MG63 (cell line): ENCODE measurements around the gene ABI3BP. TPM values are rescaled to one million over a fixed set of nuclear protein-coding genes. Genes with fewer than 3 reads are reported as not detected.

Experiments
- DNase-seq: peaks from one replicate; pipeline ENCODE4 v3.0.0-alpha.2; 2020
- H3K27me3 ChIP-seq: fragments of 250-450 bp; sonication (Bioruptor Pico); 2 replicates; pipeline ENCODE4 v1.5.1; 2020; ENCODE audit warnings: mild to moderate bottlenecking, moderate library complexity
- H3K36me3 ChIP-seq: fragments of 250-450 bp; sonication (Bioruptor Pico); 2 replicates; pipeline ENCODE4 v1.5.1; 2020; ENCODE audit warnings: mild to moderate bottlenecking, moderate library complexity
- H3K4me3 ChIP-seq: fragments of 250-450 bp; sonication (Bioruptor Pico); 2 replicates; pipeline ENCODE4 v1.5.1; 2020; ENCODE audit warnings: mild to moderate bottlenecking, moderate library complexity
- H3K9me3 ChIP-seq: fragments of 250-450 bp; sonication (Bioruptor Pico); 2 replicates; pipeline ENCODE4 v1.5.1; 2020; ENCODE audit warnings: mild to moderate bottlenecking, moderate library complexity
- total RNA-seq: library from RNA; depleted of rRNA; stranded (reverse); fragments of >200 nt; shearing (Covaris generic); gene quantifications from 2 replicates; pipeline ENCODE4 v1.2.3, GENCODE V29; 2014; ENCODE audit warnings: low replicate concordance

ABI3BP gene
- total RNA-seq, 1 experiment from 2014 or later = 1.1 TPM

- DNase-seq = no peak
- Histone ChIP-seq H3K4me3 (no peak overlapping the region), H3K9me3 (0 out of 2 replicates have a peak, but pooled peaks cover 3% of the 10 kb centered on the region), H3K27me3 (no peaks in the 10 kb centered on the region), H3K36me3 (no peaks in the 10 kb centered on the region)
Observed at GRCh38 chr3:100850156-100850555, 143.1 kb downstream of the ABI3BP start.

- Histone ChIP-seq H3K4me3 (no peak overlapping the region), H3K27me3 (no peaks in the 10 kb centered on the region), H3K9me3 (0 out of 2 replicates have a peak, but pooled peaks cover 3% of the 10 kb centered on the region), H3K36me3 (no peaks in the 10 kb centered on the region)
- DNase-seq = no peak
Observed at GRCh38 chr3:100844063-100844936, 148.9 kb downstream of the ABI3BP start.

GRCh38 chr3:100838157-100838556 lies 155.1 kb downstream of the ABI3BP start:
- DNase-seq = no peak
- Histone ChIP-seq H3K9me3 (no peaks in the 10 kb centered on the region), H3K36me3 (no peaks in the 10 kb centered on the region), H3K4me3 (no peak overlapping the region), H3K27me3 (no peaks in the 10 kb centered on the region)

GRCh38 chr3:100836661-100837060 lies 156.6 kb downstream of the ABI3BP start:
- no peak for DNase-seq
- Histone ChIP-seq H3K27me3 (no peaks in the 10 kb centered on the region), H3K9me3 (no peaks in the 10 kb centered on the region), H3K36me3 (no peaks in the 10 kb centered on the region), H3K4me3 (no peak overlapping the region)

GRCh38 chr3:100834332-100834731 lies 158.9 kb downstream of the ABI3BP start:
- no peak for DNase-seq
- Histone ChIP-seq H3K27me3 (no peaks in the 10 kb centered on the region), H3K9me3 (no peaks in the 10 kb centered on the region), H3K36me3 (no peaks in the 10 kb centered on the region), H3K4me3 (no peak overlapping the region)

- Histone ChIP-seq H3K9me3 (no peaks in the 10 kb centered on the region), H3K4me3 (no peak overlapping the region), H3K27me3 (no peaks in the 10 kb centered on the region), H3K36me3 (no peaks in the 10 kb centered on the region)
- DNase-seq = no peak
Observed at GRCh38 chr3:100833483-100833882, 159.7 kb downstream of the ABI3BP start.

- Histone ChIP-seq H3K9me3 (no peaks in the 10 kb centered on the region), H3K36me3 (no peaks in the 10 kb centered on the region), H3K4me3 (no peak overlapping the region), H3K27me3 (no peaks in the 10 kb centered on the region)
- DNase-seq = no peak
Observed at GRCh38 chr3:100831629-100832028, 161.6 kb downstream of the ABI3BP start.

- DNase-seq = no peak
- Histone ChIP-seq H3K9me3 (0 out of 2 replicates have a peak, but pooled peaks cover 3% of the 10 kb centered on the region), H3K36me3 (no peaks in the 10 kb centered on the region), H3K27me3 (no peaks in the 10 kb centered on the region), H3K4me3 (no peak overlapping the region)
Observed at GRCh38 chr3:100830931-100831330, 162.3 kb downstream of the ABI3BP start.

GRCh38 chr3:100825574-100825973 lies 167.6 kb downstream of the ABI3BP start:
- DNase-seq = no peak
- Histone ChIP-seq H3K36me3 (no peaks in the 10 kb centered on the region), H3K4me3 (no peak overlapping the region), H3K27me3 (no peaks in the 10 kb centered on the region), H3K9me3 (0 out of 2 replicates have a peak, but pooled peaks cover 3% of the 10 kb centered on the region)

- no peak for DNase-seq
Observed at GRCh38 chr3:100815583-100815982, 177.6 kb downstream of the ABI3BP start.

GRCh38 chr3:100813828-100814227 lies 179.4 kb downstream of the ABI3BP start:
- DNase-seq = no peak
- H3K36me3 ChIP-seq = no peaks in the 10 kb centered on the region
- peaks cover under 1% of the 10 kb centered on the region; the same call in 1 of the 2 replicates for H3K9me3 ChIP-seq
- no peak overlapping the region for H3K4me3 ChIP-seq
- H3K27me3 ChIP-seq = no peaks in the 10 kb centered on the region

More at GRCh38 chr3:100815583-100815982, 177.6 kb downstream of the ABI3BP start:
- Histone ChIP-seq H3K27me3 (no peaks in the 10 kb centered on the region), H3K4me3 (no peak overlapping the region), H3K9me3 (no peaks in the 10 kb centered on the region), H3K36me3 (no peaks in the 10 kb centered on the region)

GRCh38 chr3:100811779-100812507 lies 181.3 kb downstream of the ABI3BP start:
- DNase-seq = no peak
- no peaks in the 10 kb centered on the region for H3K36me3 ChIP-seq
- no peaks in the 10 kb centered on the region for H3K27me3 ChIP-seq
- H3K4me3 ChIP-seq = no peak overlapping the region
- H3K9me3 ChIP-seq = peaks cover 2% of the 10 kb centered on the region; the same call in 1 of the 2 replicates

- no peak overlapping the region for H3K4me3 ChIP-seq
- no peaks in the 10 kb centered on the region for H3K36me3 ChIP-seq
- H3K27me3 ChIP-seq = no peaks in the 10 kb centered on the region
- H3K9me3 ChIP-seq = peaks cover 2% of the 10 kb centered on the region; the same call in 1 of the 2 replicates
- DNase-seq = peak; percentile 39
Observed at GRCh38 chr3:100810671-100811070, 182.6 kb downstream of the ABI3BP start.

GRCh38 chr3:100804631-100805030 lies 188.6 kb downstream of the ABI3BP start:
- Histone ChIP-seq H3K9me3 (peaks cover 2% of the 10 kb centered on the region), H3K27me3 (no peaks in the 10 kb centered on the region), H3K36me3 (no peaks in the 10 kb centered on the region), H3K4me3 (no peak overlapping the region)
- no peak for DNase-seq

- no peaks in the 10 kb centered on the region; the same call in none of the 2 replicates for H3K9me3 ChIP-seq
- no peaks in the 10 kb centered on the region for H3K27me3 ChIP-seq
- no peaks in the 10 kb centered on the region for H3K36me3 ChIP-seq
- DNase-seq = no peak
- H3K4me3 ChIP-seq = no peak overlapping the region
Observed at GRCh38 chr3:100803711-100804110, 189.5 kb downstream of the ABI3BP start.

- DNase-seq = no peak
- no peaks in the 10 kb centered on the region for H3K27me3 ChIP-seq
Observed at GRCh38 chr3:100802126-100802525, 191.1 kb downstream of the ABI3BP start.

GRCh38 chr3:100798012-100798411 lies 195.2 kb downstream of the ABI3BP start:
- Histone ChIP-seq H3K27me3 (no peaks in the 10 kb centered on the region), H3K4me3 (no peak overlapping the region), H3K9me3 (no peaks in the 10 kb centered on the region; the same call in 1 of the 2 replicates), H3K36me3 (no peaks in the 10 kb centered on the region)
- no peak for DNase-seq

More at GRCh38 chr3:100802126-100802525, 191.1 kb downstream of the ABI3BP start:
- H3K9me3 ChIP-seq = no peaks in the 10 kb centered on the region; the same call in none of the 2 replicates
- H3K4me3 ChIP-seq = no peak overlapping the region
- H3K36me3 ChIP-seq = no peaks in the 10 kb centered on the region
